A549 (cell line): Measurements from ENCODE around the gene NEIL3. TPM values are rescaled to one million over a fixed set of nuclear protein-coding genes. Genes with fewer than 3 reads are reported as not detected.

Experiments used
- ATAC-seq, 2 experiments: fragments of 200-7000 bp in 1 of 2; fragments of >200 bp in 1 of 2; cut with Nextera tagmentation in 1 of 2; cut with Tn5 transposase in 1 of 2; 3 replicates each; pipeline versions ENCODE4 v1.8.0 to v1.9.1; 2018 to 2020; ENCODE audit warnings: mild to moderate bottlenecking in 1 of 2, moderate library complexity in 1 of 2
- CTCF ChIA-PET: fragments of 300-600 bp; sonication (Branson Sonifier 250); formaldehyde crosslinking; extraction: SDS; loops from one replicate; lab custom pipeline; 2021; ENCODE audit warnings: antibody characterized with exemption, inconsistent platforms; lab: Yijun Ruan, JAX
- POLR2A ChIA-PET: fragments of 350-600 bp; formaldehyde crosslinking; extraction: SDS; loops from one replicate; lab custom pipeline; 2021; ENCODE audit warnings: antibody characterized with exemption, inconsistent platforms; lab: Yijun Ruan, JAX
- DNase-seq, 2 experiments: peaks; one replicate each; pipeline versions ENCODE4 v3.0.0 to v3.0.0-alpha.2; 2011 to 2016; ENCODE audit warnings: low read depth in 1 of 2, low spot score in 1 of 2
- FAIRE-seq: peaks from 2 replicates; lab custom pipeline; 2011; peaks lifted over from hg19 to GRCh38; lab: Jason Lieb, UNC
- H3K27ac ChIP-seq, 2 experiments: fragments of >200 bp; sonication (Bioruptor Twin); formaldehyde crosslinking; 3 replicates each; pipeline ENCODE4 v1.5.1; 2016 to 2017
- H3K4me1 ChIP-seq: fragments of >200 bp; sonication (Bioruptor Twin); formaldehyde crosslinking; 3 replicates; pipeline ENCODE4 v1.6.1; 2016
- H3K4me2 ChIP-seq: fragments of >200 bp; sonication (Bioruptor Twin); formaldehyde crosslinking; 3 replicates; pipeline ENCODE4 v1.6.1; 2016
- H3K4me3 ChIP-seq: fragments of >200 bp; sonication (Bioruptor Twin); formaldehyde crosslinking; 3 replicates; pipeline ENCODE4 v1.5.1; 2016
- H3K9me3 ChIP-seq: fragments of >200 bp; sonication (Bioruptor Twin); formaldehyde crosslinking; 3 replicates; pipeline ENCODE4 v1.6.1; 2016
- BHLHE40 ChIP-seq: IDR thresholded peaks from 2 replicates; pipeline ENCODE4 v1.6.1; 2012; ENCODE audit warnings: low read depth, low read length, inconsistent platforms
- CBX2 ChIP-seq: fragments of 200-600 bp; sonication (generic); IDR thresholded peaks from 2 replicates; pipeline ENCODE4 v1.6.1; 2016; ENCODE audit warnings: low read depth, mild to moderate bottlenecking, borderline replicate concordance
- CEBPB ChIP-seq, 2 experiments: fragments of >200 bp in 1 of 2; sonication (Bioruptor Twin) in 1 of 2; formaldehyde crosslinking in 1 of 2; IDR thresholded peaks; 2 replicates each; pipeline ENCODE4 v1.6.1; 2012 to 2016
- CHD2 ChIP-seq: fragments of 150-350 bp; IDR thresholded peaks from 2 replicates; pipeline ENCODE4 v1.6.1; 2014; ENCODE audit warnings: low read length; ENCODE audit not compliant: partially characterized antibody
- EHMT2 ChIP-seq: fragments of 200-600 bp; sonication (generic); IDR thresholded peaks from 2 replicates; pipeline ENCODE4 v1.6.1; 2016; ENCODE audit warnings: antibody characterized with exemption, low read depth, mild to moderate bottlenecking, moderate library complexity
- FOXS1 ChIP-seq: fragments of 250-450 bp; sonication (Bioruptor Pico); IDR thresholded peaks from 2 replicates; pipeline ENCODE4 v1.5.0; 2020; ENCODE audit warnings: mild to moderate bottlenecking, moderate library complexity
- HEYL ChIP-seq: fragments of 250-450 bp; sonication (Bioruptor Pico); IDR thresholded peaks from 2 replicates; pipeline ENCODE4 v1.8.0; 2021; ENCODE audit warnings: mild to moderate bottlenecking, moderate library complexity
- JUN ChIP-seq, 2 experiments: fragments of >200 bp; sonication (Bioruptor Twin); formaldehyde crosslinking; IDR thresholded peaks; 2 replicates in 1 of 2; 3 replicates in 1 of 2; pipeline ENCODE4 v1.6.1; 2016 to 2017
- KDM1A ChIP-seq: fragments of 200-600 bp; sonication (generic); IDR thresholded peaks from 2 replicates; pipeline ENCODE4 v1.6.1; 2016; ENCODE audit warnings: low read depth, mild to moderate bottlenecking
- MYC ChIP-seq: IDR thresholded peaks from 2 replicates; pipeline ENCODE4 v1.6.1; 2012; ENCODE audit warnings: mild to moderate bottlenecking, inconsistent platforms, low read length, improper control_type of control experiment, borderline replicate concordance
- NPAS2 ChIP-seq: fragments of 250-450 bp; sonication (Bioruptor Pico); IDR thresholded peaks from 2 replicates; pipeline ENCODE4 v1.8.0; 2022; ENCODE audit warnings: mild to moderate bottlenecking, moderate library complexity, borderline replicate concordance
- PHF8 ChIP-seq: fragments of 200-600 bp; sonication (generic); IDR thresholded peaks from 2 replicates; pipeline ENCODE4 v1.6.1; 2016; ENCODE audit warnings: low read depth, mild to moderate bottlenecking, antibody characterized with exemption, moderate library complexity, borderline replicate concordance
- POLR2AphosphoS2 ChIP-seq: conservative IDR thresholded peaks from 2 replicates; pipeline ENCODE4 v1.6.1; 2012; ENCODE audit warnings: low read length, improper control_type of control experiment, inconsistent platforms
- RAD21 ChIP-seq, 2 experiments: fragments of >200 bp in 1 of 2; sonication (Bioruptor Twin) in 1 of 2; formaldehyde crosslinking in 1 of 2; IDR thresholded peaks in 1 of 2; conservative IDR thresholded peaks in 1 of 2; 2 replicates in 1 of 2; 3 replicates in 1 of 2; pipeline ENCODE4 v1.6.1; 2012 to 2018; ENCODE audit warnings: inconsistent platforms in 1 of 2
- TFCP2L1 ChIP-seq: fragments of 250-450 bp; sonication (Bioruptor Pico); IDR thresholded peaks from 2 replicates; pipeline ENCODE4 v1.5.0; 2021; ENCODE audit warnings: mild to moderate bottlenecking
- ZFP36 ChIP-seq: fragments of 450-650 bp; IDR thresholded peaks from 2 replicates; pipeline ENCODE4 v1.6.1; 2014; ENCODE audit warnings: borderline replicate concordance; ENCODE audit not compliant: partially characterized antibody
- WGBS: methylation state at CpG from one replicate; pipeline ENCODE4 v1.1.6; 2017; ENCODE audit errors: missing lambda C conversion rate; 5-methylcytosine and 5-hydroxymethylcytosine counted together
- polyA plus RNA-seq, 4 experiments: library from polyadenylated mRNA; depleted of rRNA in 3 of 4; stranded (reverse); fragments of >200 nt; fragmentation: RNase III in 1 of 4; extraction: RNeasy Plus Mini Kit Qiagen cat#74134 plus additional on column Dnase treatment in 1 of 4; gene quantifications; 2 replicates in 3 of 4; 3 replicates in 1 of 4; pipeline ENCODE4 v1.2.3, GENCODE V29; 2011 to 2017
- TF ChIP-seq, protein P1 (sequence below): fragments of >200 bp; sonication (Bioruptor Twin); formaldehyde crosslinking; IDR thresholded peaks from 2 replicates; pipeline ENCODE4 v1.6.1; 2016
- TF ChIP-seq, protein P2 (sequence below): fragments of 200-600 bp; sonication (generic); IDR thresholded peaks from 2 replicates; pipeline ENCODE4 v1.6.1; 2016; ENCODE audit warnings: antibody characterized with exemption, mild to moderate bottlenecking, moderate library complexity
- TF ChIP-seq, protein P3 (sequence below): fragments of 450-650 bp; IDR thresholded peaks from 2 replicates; pipeline ENCODE4 v1.6.1; 2014; ENCODE audit warnings: antibody characterized with exemption
- TF ChIP-seq, protein P4 (sequence below): IDR thresholded peaks from 2 replicates; pipeline ENCODE4 v1.6.1; 2012

Gene NEIL3
- polyA plus RNA-seq, 2 of the 4 experiments (the other 2 are of a cell fraction): 23.4 to 42.0 TPM

DNA sequence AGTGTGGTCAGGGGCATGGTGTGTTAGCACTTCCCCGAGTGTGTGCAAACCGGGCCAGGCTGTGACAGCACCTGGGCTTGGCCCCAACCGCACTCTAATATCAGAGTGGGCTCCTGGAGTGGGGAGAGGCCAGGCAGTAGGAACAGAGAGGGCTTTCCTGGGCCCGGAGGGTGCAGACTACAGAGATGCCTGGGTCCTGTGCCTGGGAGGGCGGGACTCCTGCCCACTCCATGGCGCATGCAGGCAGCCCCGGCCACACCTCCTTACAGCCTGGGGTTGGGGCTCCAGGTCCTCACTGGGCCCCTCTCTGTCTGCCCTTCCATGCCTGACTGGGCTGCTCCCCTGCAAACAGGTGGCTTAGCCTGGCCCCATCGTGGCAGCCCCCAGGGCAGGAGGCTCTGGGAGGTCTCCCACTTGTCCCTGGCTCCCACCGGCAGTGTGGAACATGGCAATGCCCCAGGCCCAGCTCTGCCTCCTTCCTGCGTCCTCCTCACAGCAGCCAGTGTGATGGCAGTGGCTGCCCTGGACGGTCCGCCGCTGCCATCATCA is 72.2 kb downstream of the NEIL3 start:
- no peaks in the 10 kb centered on the region for H3K4me1 ChIP-seq
- no peaks in the 10 kb centered on the region for H3K9me3 ChIP-seq
- no peak for FAIRE-seq
- ATAC-seq: no peak
- ChIA-PET POLR2A (no interaction called here), CTCF (interaction anchor here (0.7 kb wide), 1 partner anchor 79 kb away, joined by 3 read pairs; no protein-coding TSS in a partner anchor)
- TF ChIP-seq FOXS1 (CRISPR knock-in tag) (no peak), MYC (no peak), CEBPB (IDR thresholded peaks at IDR 0.05) (no peak), POLR2AphosphoS2 (no peak), HEYL (no peak), EHMT2 (no peak)
- TF ChIP-seq, protein P1, sequence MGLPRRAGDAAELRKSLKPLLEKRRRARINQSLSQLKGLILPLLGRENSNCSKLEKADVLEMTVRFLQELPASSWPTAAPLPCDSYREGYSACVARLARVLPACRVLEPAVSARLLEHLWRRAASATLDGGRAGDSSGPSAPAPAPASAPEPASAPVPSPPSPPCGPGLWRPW: no peak
- TF ChIP-seq, all 56 proteins: peak for 0
- no peak overlapping the region for H3K27ac ChIP-seq
- no peak for DNase-seq
- no peak overlapping the region for H3K4me3 ChIP-seq
- H3K4me2 ChIP-seq: no peak overlapping the region
- WGBS: 88% methylated on average over 7 of the region's 13 CpGs

DNA sequence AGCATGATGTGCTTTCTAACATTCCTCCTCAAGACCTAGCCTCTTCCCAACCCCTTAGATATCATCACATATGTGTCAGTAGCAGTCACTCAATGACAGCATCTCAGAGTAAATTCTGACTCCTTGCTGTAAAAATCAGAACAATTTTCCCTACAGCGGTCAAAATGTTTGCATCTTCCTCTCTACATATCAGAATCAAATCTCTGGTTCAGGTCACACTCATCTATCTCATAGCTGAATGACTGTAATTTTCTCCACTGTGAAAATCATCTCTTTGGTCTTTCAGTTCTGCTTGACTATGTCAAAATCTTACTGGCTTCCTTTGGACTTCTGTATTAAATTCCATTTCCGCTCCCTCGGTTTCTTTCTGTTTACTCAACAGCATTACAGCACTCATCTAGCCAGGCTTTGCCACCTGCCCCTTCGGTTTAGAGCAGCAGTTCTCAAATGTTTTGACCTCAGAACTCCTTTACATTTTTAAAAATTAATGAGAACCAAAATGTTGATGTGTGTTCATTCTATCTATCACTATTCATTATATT is 75.3 kb downstream of the NEIL3 start:
- DNase-seq (no peak), ATAC-seq (no peak), FAIRE-seq (no peak)
- Histone ChIP-seq H3K4me1 (no peaks in the 10 kb centered on the region), H3K4me3 (no peak overlapping the region), H3K4me2 (no peak overlapping the region), H3K27ac (no peak overlapping the region), H3K9me3 (no peaks in the 10 kb centered on the region)
- WGBS: 75% methylated on average over 4 of the region's 4 CpGs
- TF ChIP-seq CBX2 (no peak), TFCP2L1 (no peak), BHLHE40 (no peak), EHMT2 (no peak), CHD2 (no peak), FOXS1 (CRISPR knock-in tag) (no peak), NPAS2 (CRISPR knock-in tag) (no peak), PHF8 (no peak), ZFP36 (no peak), KDM1A (no peak), JUN (IDR thresholded peaks at IDR 0.05) (no peak), RAD21 (conservative IDR thresholded peaks at IDR 0.05 in 1 of 2, IDR thresholded peaks at IDR 0.05 in 1 of 2) (no peak)
- TF ChIP-seq, protein P2, sequence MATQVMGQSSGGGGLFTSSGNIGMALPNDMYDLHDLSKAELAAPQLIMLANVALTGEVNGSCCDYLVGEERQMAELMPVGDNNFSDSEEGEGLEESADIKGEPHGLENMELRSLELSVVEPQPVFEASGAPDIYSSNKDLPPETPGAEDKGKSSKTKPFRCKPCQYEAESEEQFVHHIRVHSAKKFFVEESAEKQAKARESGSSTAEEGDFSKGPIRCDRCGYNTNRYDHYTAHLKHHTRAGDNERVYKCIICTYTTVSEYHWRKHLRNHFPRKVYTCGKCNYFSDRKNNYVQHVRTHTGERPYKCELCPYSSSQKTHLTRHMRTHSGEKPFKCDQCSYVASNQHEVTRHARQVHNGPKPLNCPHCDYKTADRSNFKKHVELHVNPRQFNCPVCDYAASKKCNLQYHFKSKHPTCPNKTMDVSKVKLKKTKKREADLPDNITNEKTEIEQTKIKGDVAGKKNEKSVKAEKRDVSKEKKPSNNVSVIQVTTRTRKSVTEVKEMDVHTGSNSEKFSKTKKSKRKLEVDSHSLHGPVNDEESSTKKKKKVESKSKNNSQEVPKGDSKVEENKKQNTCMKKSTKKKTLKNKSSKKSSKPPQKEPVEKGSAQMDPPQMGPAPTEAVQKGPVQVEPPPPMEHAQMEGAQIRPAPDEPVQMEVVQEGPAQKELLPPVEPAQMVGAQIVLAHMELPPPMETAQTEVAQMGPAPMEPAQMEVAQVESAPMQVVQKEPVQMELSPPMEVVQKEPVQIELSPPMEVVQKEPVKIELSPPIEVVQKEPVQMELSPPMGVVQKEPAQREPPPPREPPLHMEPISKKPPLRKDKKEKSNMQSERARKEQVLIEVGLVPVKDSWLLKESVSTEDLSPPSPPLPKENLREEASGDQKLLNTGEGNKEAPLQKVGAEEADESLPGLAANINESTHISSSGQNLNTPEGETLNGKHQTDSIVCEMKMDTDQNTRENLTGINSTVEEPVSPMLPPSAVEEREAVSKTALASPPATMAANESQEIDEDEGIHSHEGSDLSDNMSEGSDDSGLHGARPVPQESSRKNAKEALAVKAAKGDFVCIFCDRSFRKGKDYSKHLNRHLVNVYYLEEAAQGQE: no peak
- TF ChIP-seq, protein P3, sequence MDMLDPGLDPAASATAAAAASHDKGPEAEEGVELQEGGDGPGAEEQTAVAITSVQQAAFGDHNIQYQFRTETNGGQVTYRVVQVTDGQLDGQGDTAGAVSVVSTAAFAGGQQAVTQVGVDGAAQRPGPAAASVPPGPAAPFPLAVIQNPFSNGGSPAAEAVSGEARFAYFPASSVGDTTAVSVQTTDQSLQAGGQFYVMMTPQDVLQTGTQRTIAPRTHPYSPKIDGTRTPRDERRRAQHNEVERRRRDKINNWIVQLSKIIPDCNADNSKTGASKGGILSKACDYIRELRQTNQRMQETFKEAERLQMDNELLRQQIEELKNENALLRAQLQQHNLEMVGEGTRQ: no peak
- TF ChIP-seq, protein P4, sequence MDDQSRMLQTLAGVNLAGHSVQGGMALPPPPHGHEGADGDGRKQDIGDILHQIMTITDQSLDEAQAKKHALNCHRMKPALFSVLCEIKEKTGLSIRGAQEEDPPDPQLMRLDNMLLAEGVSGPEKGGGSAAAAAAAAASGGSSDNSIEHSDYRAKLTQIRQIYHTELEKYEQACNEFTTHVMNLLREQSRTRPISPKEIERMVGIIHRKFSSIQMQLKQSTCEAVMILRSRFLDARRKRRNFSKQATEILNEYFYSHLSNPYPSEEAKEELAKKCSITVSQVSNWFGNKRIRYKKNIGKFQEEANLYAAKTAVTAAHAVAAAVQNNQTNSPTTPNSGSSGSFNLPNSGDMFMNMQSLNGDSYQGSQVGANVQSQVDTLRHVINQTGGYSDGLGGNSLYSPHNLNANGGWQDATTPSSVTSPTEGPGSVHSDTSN: no peak
- ChIA-PET POLR2A (no interaction called here), CTCF (no interaction called here)
